Measurements from ENCODE around the gene PLEKHG4B. TPM values are rescaled to one million over a fixed set of nuclear protein-coding genes. Genes with fewer than 3 reads are reported as not detected.

PLEKHG4B gene
- polyA plus RNA-seq, 3 donors = not detected

DNA sequence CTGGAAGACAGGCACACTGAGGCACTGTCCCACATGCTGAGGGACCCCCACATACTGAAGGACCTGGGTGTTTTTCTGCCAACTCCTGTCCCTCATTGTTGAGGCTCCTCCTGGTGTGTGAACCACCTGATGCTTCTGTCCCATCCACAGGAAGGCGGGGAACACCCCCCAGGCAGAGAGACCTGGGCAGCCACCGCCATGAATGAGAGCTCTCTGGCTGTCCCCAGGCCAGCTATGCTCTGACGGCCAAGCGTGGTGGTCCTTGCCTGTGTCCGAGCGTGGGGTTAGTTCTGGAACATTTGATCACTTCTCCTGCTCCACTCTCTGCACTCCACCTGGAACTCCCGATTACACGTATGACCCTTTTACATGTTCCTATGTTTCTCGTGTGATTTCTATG lies 87.4 kb downstream of the PLEKHG4B start:
- intact Hi-C loops (cut with micrococcal nuclease) = no loop called here
- no peaks in the 10 kb centered on the region for H3K9me3 ChIP-seq (replicated peaks in 1 of 2; ENCODE audit: control insufficient read depth in 1 of 2, insufficient read depth in 1 of 2, low read length in 2 of 2)
- no peaks in the 10 kb centered on the region for H3K36me3 Mint-ChIP-seq
- no peak overlapping the region for H3K4me2 ChIP-seq (replicated peaks; ENCODE audit: extremely low read depth, low read length, poor library complexity, severe bottlenecking)
- H3K27ac Mint-ChIP-seq = no peak overlapping the region
- no peak overlapping the region for H3K4me3 Mint-ChIP-seq
- no peaks in the 10 kb centered on the region for H3K4me1 Mint-ChIP-seq
- TF ChIP-seq, protein P1, sequence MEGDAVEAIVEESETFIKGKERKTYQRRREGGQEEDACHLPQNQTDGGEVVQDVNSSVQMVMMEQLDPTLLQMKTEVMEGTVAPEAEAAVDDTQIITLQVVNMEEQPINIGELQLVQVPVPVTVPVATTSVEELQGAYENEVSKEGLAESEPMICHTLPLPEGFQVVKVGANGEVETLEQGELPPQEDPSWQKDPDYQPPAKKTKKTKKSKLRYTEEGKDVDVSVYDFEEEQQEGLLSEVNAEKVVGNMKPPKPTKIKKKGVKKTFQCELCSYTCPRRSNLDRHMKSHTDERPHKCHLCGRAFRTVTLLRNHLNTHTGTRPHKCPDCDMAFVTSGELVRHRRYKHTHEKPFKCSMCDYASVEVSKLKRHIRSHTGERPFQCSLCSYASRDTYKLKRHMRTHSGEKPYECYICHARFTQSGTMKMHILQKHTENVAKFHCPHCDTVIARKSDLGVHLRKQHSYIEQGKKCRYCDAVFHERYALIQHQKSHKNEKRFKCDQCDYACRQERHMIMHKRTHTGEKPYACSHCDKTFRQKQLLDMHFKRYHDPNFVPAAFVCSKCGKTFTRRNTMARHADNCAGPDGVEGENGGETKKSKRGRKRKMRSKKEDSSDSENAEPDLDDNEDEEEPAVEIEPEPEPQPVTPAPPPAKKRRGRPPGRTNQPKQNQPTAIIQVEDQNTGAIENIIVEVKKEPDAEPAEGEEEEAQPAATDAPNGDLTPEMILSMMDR (IDR thresholded peaks at IDR 0.05) = no peak
- 88% methylated on average over 7 of the region's 9 CpGs for WGBS (ENCODE audit: insufficient coverage)
- H2AFZ ChIP-seq (ENCODE audit: insufficient read depth, low read depth, low read length, poor library complexity, severe bottlenecking) = no peak overlapping the region
- no peaks in the 10 kb centered on the region for H3K4me1 ChIP-seq (ENCODE audit: control insufficient read depth in 1 of 2, insufficient read depth in 2 of 2, low read length in 2 of 2)
- no peaks in the 10 kb centered on the region for H3K36me3 ChIP-seq (replicated peaks in 1 of 2; ENCODE audit: control insufficient read depth in 1 of 2, insufficient read depth in 2 of 2, low read length in 2 of 2)
- no peaks in the 10 kb centered on the region for H3K9me3 Mint-ChIP-seq
- no peak overlapping the region for H3K27ac ChIP-seq (ENCODE audit: low read depth in 1 of 2, low read length in 2 of 2)
- no peak overlapping the region for H3K9ac ChIP-seq (ENCODE audit: insufficient read depth, low read length, poor library complexity, severe bottlenecking)
- H3K79me2 ChIP-seq (ENCODE audit: insufficient read depth, low read length) = no peaks in the 10 kb centered on the region
- no peak overlapping the region for H3K4me3 ChIP-seq (replicated peaks in 1 of 3; ENCODE audit: low read depth in 2 of 3, low read length in 3 of 3)
- DNase-seq = no peak
- H4K20me1 ChIP-seq (ENCODE audit: insufficient read depth, low read length) = no peaks in the 10 kb centered on the region
- H3K27me3 Mint-ChIP-seq (ENCODE audit: low read depth in 3 of 3) = peaks cover 2 to 10% (median 6%) of the 10 kb centered on the region in 3 donors
- H3K27me3 ChIP-seq (ENCODE audit: control insufficient read depth in 2 of 2, insufficient read depth in 2 of 2, low read length in 2 of 2) = no peaks in the 10 kb centered on the region

DNA sequence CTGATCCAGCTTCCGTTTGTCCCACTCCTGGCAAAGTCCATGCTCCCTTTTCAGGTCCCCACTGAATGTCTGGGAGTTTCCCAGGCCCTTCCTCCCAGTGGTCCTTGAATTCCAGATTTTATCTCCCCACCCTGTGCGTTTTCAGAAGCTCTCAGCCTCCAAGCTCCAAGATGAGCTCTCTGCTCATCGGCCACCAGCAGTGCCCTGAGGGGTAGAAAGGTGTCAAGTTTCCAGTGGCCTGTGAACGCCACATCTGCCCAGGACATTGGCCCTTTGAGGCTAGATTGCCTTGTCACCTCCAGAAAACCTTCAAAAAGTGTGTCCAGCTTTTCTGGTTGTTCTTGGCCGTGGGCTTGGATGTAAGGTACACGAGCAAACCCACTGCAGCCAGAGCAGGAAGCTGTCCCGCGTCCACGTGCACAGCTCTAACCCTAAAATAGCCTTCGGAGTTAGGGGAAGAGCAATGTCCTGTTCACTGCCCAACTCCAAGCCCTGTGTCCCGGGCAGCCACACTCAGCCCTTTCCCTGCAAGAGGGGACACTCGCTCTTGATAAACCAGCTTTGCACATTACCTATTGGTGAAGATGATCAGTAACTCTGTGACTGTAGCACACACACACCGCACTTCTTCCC lies 88.4 kb downstream of the PLEKHG4B start:
- Histone ChIP-seq H4K20me1 (ENCODE audit: insufficient read depth, low read length) (no peaks in the 10 kb centered on the region), H3K4me3 (replicated peaks in 1 of 3; ENCODE audit: low read depth in 2 of 3, low read length in 3 of 3) (no peak overlapping the region), H3K4me2 (replicated peaks; ENCODE audit: extremely low read depth, low read length, poor library complexity, severe bottlenecking) (no peak overlapping the region), H3K27ac (ENCODE audit: low read depth in 1 of 2, low read length in 2 of 2) (no peak overlapping the region), H3K27me3 (ENCODE audit: control insufficient read depth in 2 of 2, insufficient read depth in 2 of 2, low read length in 2 of 2) (no peaks in the 10 kb centered on the region), H3K9me3 (replicated peaks in 1 of 2; ENCODE audit: control insufficient read depth in 1 of 2, insufficient read depth in 1 of 2, low read length in 2 of 2) (no peaks in the 10 kb centered on the region), H3K36me3 (replicated peaks in 1 of 2; ENCODE audit: control insufficient read depth in 1 of 2, insufficient read depth in 2 of 2, low read length in 2 of 2) (no peaks in the 10 kb centered on the region), H2AFZ (ENCODE audit: insufficient read depth, low read depth, low read length, poor library complexity, severe bottlenecking) (no peak overlapping the region), H3K9ac (ENCODE audit: insufficient read depth, low read length, poor library complexity, severe bottlenecking) (no peak overlapping the region), H3K79me2 (ENCODE audit: insufficient read depth, low read length) (no peaks in the 10 kb centered on the region), H3K4me1 (ENCODE audit: control insufficient read depth in 1 of 2, insufficient read depth in 2 of 2, low read length in 2 of 2) (no peaks in the 10 kb centered on the region)
- no peak for DNase-seq
- TF ChIP-seq, protein P1 (IDR thresholded peaks at IDR 0.05) = no peak
- no peaks in the 10 kb centered on the region for H3K36me3 Mint-ChIP-seq
- no peak overlapping the region for H3K4me3 Mint-ChIP-seq
- peaks cover 0 to 8% (median 2%) of the 10 kb centered on the region in 3 donors for H3K27me3 Mint-ChIP-seq (ENCODE audit: low read depth in 3 of 3)
- H3K27ac Mint-ChIP-seq = no peak overlapping the region
- WGBS (ENCODE audit: insufficient coverage) = 84% methylated on average over 12 of the region's 13 CpGs
- H3K9me3 Mint-ChIP-seq = no peaks in the 10 kb centered on the region
- intact Hi-C loops (cut with micrococcal nuclease) = no loop called here
- no peaks in the 10 kb centered on the region for H3K4me1 Mint-ChIP-seq

All from CD14-positive monocyte (primary cell).